GM12872 (cell line): ENCODE measurements around the gene MAP3K9.

Experiments used
- TF ChIP-seq, protein P1 (sequence below): IDR thresholded peaks from 3 replicates; pipeline ENCODE4 v1.5.1; 2011; ENCODE audit warnings: low read depth, mild to moderate bottlenecking, low read length, moderate library complexity; ENCODE audit not compliant: insufficient read depth

MAP3K9 gene

DNA sequence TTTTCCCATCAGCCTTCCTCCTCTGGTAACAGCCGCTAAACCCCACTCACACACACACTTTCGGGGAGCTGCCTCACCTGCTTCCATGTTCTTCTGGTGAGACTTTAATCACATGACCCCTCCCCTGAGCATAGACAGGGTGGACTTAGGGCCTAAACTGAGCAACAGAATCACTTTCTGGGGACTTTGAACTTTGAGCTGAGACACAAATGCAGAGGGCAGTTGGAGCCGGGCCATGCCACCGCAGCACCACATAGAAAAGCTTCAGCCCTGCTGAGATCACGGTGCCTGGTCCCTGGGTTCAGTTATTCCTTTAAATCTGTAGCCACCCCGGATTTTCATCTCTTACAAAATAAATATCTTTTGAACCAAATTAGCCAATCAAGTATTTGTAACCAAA is 18.4 kb upstream of the MAP3K9 start:
- TF ChIP-seq, protein P1, sequence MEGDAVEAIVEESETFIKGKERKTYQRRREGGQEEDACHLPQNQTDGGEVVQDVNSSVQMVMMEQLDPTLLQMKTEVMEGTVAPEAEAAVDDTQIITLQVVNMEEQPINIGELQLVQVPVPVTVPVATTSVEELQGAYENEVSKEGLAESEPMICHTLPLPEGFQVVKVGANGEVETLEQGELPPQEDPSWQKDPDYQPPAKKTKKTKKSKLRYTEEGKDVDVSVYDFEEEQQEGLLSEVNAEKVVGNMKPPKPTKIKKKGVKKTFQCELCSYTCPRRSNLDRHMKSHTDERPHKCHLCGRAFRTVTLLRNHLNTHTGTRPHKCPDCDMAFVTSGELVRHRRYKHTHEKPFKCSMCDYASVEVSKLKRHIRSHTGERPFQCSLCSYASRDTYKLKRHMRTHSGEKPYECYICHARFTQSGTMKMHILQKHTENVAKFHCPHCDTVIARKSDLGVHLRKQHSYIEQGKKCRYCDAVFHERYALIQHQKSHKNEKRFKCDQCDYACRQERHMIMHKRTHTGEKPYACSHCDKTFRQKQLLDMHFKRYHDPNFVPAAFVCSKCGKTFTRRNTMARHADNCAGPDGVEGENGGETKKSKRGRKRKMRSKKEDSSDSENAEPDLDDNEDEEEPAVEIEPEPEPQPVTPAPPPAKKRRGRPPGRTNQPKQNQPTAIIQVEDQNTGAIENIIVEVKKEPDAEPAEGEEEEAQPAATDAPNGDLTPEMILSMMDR, result no peak

GRCh38 chr14:70827347-70827746 is 18.0 kb upstream of the MAP3K9 start:
- TF ChIP-seq, protein P1, result no peak

- TF ChIP-seq, protein P1, result no peak
Measured at GRCh38 chr14:70823281-70823680, 14.0 kb upstream of the MAP3K9 start.

DNA sequence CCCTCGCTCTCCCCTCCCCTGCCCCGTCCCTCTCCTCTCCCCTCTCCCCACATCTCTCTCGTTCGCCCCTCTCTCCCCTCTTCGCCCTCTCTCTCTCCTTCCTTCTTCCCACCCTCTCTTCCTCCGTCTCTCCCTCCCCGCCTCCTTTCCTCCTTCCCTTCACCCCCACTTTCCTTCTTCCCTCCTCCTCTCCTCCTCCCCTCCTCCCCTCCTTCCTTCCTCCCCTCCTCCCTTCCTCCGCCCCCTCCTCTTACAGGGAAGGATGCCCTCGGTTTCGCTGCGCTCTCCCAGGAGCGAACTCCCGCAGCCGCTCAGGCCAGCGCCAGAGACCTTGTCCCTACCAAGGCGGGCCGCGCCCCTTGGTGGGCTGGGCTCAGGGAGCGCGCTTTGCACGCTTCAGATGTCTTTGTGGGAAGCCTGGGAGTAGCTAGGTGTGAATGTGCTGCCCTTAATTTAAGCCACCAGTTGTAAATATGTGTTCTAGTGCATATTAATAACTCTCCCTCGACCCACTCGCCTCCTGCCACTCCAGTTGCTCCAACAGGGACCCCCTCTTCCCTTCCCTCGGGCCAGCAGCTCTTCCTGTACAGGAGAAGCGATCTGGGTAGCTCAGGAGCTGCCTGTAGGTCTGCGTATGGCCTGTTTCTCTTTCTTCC is 13.3 kb upstream of the MAP3K9 start:
- TF ChIP-seq, protein P1, result no peak

GRCh38 chr14:70821584-70822529 is 12.5 kb upstream of the MAP3K9 start:
- TF ChIP-seq, protein P1, result no peak

- TF ChIP-seq, protein P1, result no peak
Measured at GRCh38 chr14:70816525-70816924, 7.2 kb upstream of the MAP3K9 start.

DNA sequence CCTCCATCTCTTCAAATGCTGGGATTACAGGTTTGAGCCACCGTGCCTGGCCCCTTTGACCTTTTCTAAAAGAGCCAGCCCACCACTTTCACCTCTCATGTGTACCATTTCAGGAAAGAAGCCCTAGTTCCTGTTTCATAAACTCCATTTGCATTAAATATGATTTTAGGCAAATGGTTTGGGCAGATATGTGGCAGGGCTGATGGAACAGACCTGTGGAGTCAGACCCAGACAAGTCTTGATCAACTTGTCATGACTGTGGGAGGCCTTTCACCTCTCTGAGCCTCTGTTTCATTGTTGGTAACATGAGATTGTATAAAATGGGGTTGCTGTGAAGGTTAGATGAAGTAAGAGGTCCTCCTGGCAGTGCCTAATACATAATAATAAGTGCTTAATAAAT is 5.2 kb upstream of the MAP3K9 start:
- TF ChIP-seq, protein P1, result no peak
